H1 (cell line): Measurements from ENCODE around the gene TEX29. TPM values are rescaled to one million over a fixed set of nuclear protein-coding genes. Genes with fewer than 3 reads are reported as not detected.

ENCODE experiments used
- CTCF ChIA-PET: fragments of 300-600 bp; sonication (Branson Sonifier 250); formaldehyde crosslinking; loops from one replicate; lab custom pipeline; 2021; ENCODE audit not compliant: partially characterized antibody; lab: Charles Lee
- POLR2A ChIA-PET: fragments of 300-600 bp; sonication (Branson Sonifier 250); formaldehyde crosslinking; loops from one replicate; lab custom pipeline; 2021; ENCODE audit warnings: inconsistent platforms; ENCODE audit not compliant: partially characterized antibody; lab: Charles Lee
- DNase-seq, 2 experiments: peaks; one replicate each; pipeline versions ENCODE4 v3.0.0 to v3.0.0-alpha.2; 2010 to 2022; ENCODE audit warnings: low spot score in 2 of 2, low read depth in 1 of 2, mixed read lengths in 1 of 2
- FAIRE-seq: peaks from 2 replicates; lab custom pipeline; 2011; peaks lifted over from hg19 to GRCh38; lab: Jason Lieb, UNC
- H2AFZ ChIP-seq: 2 replicates; pipeline ENCODE4 v1.8.1; 2012; ENCODE audit warnings: low read length, inconsistent platforms
- H2AK5ac ChIP-seq: 2 replicates; pipeline ENCODE4 v1.6.1; 2013; ENCODE audit warnings: low read depth, low read length
- H2BK120ac ChIP-seq: replicated peaks from 2 replicates; pipeline ENCODE3; 2013; ENCODE audit warnings: low read depth, low read length, inconsistent platforms
- H2BK12ac ChIP-seq: 2 replicates; pipeline ENCODE4 v1.6.1; 2013; ENCODE audit warnings: low read depth, low read length
- H2BK15ac ChIP-seq: 2 replicates; pipeline ENCODE4 v1.6.1; 2013; ENCODE audit warnings: low read length
- H2BK20ac ChIP-seq: 2 replicates; pipeline ENCODE4 v1.6.1; 2013; ENCODE audit warnings: low read length
- H2BK5ac ChIP-seq: 2 replicates; pipeline ENCODE4 v1.6.1; 2013; ENCODE audit warnings: low read depth, low read length
- H3K14ac ChIP-seq: 2 replicates; pipeline ENCODE4 v1.6.1; 2013; ENCODE audit warnings: inconsistent platforms; ENCODE audit not compliant: insufficient read length
- H3K18ac ChIP-seq: 2 replicates; pipeline ENCODE4 v1.6.1; 2013; ENCODE audit warnings: low read length; ENCODE audit errors: extremely low read depth
- H3K23ac ChIP-seq: 2 replicates; pipeline ENCODE4 v1.6.1; 2013; ENCODE audit warnings: inconsistent platforms; ENCODE audit not compliant: insufficient read length
- H3K23me2 ChIP-seq: 2 replicates; pipeline ENCODE4 v1.6.1; 2013; ENCODE audit warnings: low read depth, low read length
- H3K27ac ChIP-seq: 2 replicates; pipeline ENCODE4 v1.6.1; 2011; ENCODE audit warnings: low read depth, low read length, inconsistent platforms
- H3K27me3 ChIP-seq, 4 experiments: replicated peaks in 1 of 4; 1 replicate in 1 of 4; 2 replicates in 3 of 4; pipeline versions ENCODE4 v1.6.1 to v1.8.1; 2011 to 2013; ENCODE audit warnings: low read length in 3 of 4, mild to moderate bottlenecking in 3 of 4, inconsistent platforms in 2 of 4, mixed read lengths in 2 of 4, moderate library complexity in 1 of 4; ENCODE audit not compliant: control insufficient read depth in 3 of 4, insufficient read depth in 3 of 4; ENCODE audit errors: extremely low read depth in 1 of 4
- H3K36me3 ChIP-seq, 4 experiments: 2 replicates each; pipeline versions ENCODE4 v1.6.1 to v1.8.1; 2011 to 2013; ENCODE audit warnings: mild to moderate bottlenecking in 4 of 4, low read length in 3 of 4, moderate library complexity in 2 of 4, control low read depth in 1 of 4, inconsistent platforms in 1 of 4; ENCODE audit not compliant: insufficient read depth in 4 of 4, control insufficient read depth in 2 of 4
- H3K4ac ChIP-seq: replicated peaks from 2 replicates; pipeline ENCODE3; 2013; ENCODE audit warnings: low read length, low read depth, mixed read lengths, inconsistent platforms; ENCODE audit not compliant: insufficient read length
- H3K4me1 ChIP-seq, 4 experiments: replicated peaks in 1 of 4; 1 replicate in 1 of 4; 2 replicates in 3 of 4; pipeline versions ENCODE4 v1.6.1 to v1.8.1; 2011 to 2013; ENCODE audit warnings: low read length in 3 of 4, inconsistent platforms in 2 of 4, mixed read lengths in 1 of 4; ENCODE audit not compliant: insufficient read depth in 4 of 4, control insufficient read depth in 3 of 4
- H3K4me2 ChIP-seq, 2 experiments: 2 replicates each; pipeline versions ENCODE4 v1.6.1 to v1.8.1; 2011 to 2013; ENCODE audit warnings: low read depth in 2 of 2, low read length in 2 of 2, control low read depth in 1 of 2, inconsistent platforms in 1 of 2, mild to moderate bottlenecking in 1 of 2; ENCODE audit not compliant: insufficient read depth in 1 of 2
- H3K4me3 ChIP-seq, 4 experiments: fragments of 200-600, 300-600 bp in 1 of 4; sonication (generic), shearing (Covaris generic), sonication (Bioruptor Twin) in 1 of 4; 2 replicates each; pipeline versions ENCODE4 v1.5.1 to v1.8.1; 2011 to 2016; ENCODE audit warnings: low read length in 4 of 4, low read depth in 3 of 4, control low read depth in 2 of 4, inconsistent platforms in 2 of 4, mild to moderate bottlenecking in 2 of 4, mixed read lengths in 1 of 4, moderate library complexity in 1 of 4; ENCODE audit not compliant: insufficient read depth in 2 of 4; ENCODE audit errors: extremely low read depth in 1 of 4
- H3K56ac ChIP-seq: replicated peaks from 2 replicates; pipeline ENCODE3; 2013; ENCODE audit warnings: low read depth, mild to moderate bottlenecking, mixed read lengths, low read length, inconsistent platforms; ENCODE audit not compliant: insufficient read length
- H3K79me1 ChIP-seq: 2 replicates; pipeline ENCODE4 v1.6.1; 2013; ENCODE audit warnings: low read depth, low read length, control low read depth
- H3K79me2 ChIP-seq, 2 experiments: 2 replicates each; pipeline versions ENCODE4 v1.6.1 to v1.8.1; 2012 to 2013; ENCODE audit warnings: low read length in 2 of 2, mild to moderate bottlenecking in 2 of 2, inconsistent platforms in 1 of 2; ENCODE audit not compliant: insufficient read depth in 2 of 2, control insufficient read depth in 1 of 2
- H3K9ac ChIP-seq, 4 experiments: replicated peaks in 1 of 4; 1 replicate in 1 of 4; 2 replicates in 3 of 4; pipeline versions ENCODE4 v1.6.1 to v1.8.1; 2011 to 2013; ENCODE audit warnings: low read depth in 3 of 4, low read length in 3 of 4, control low read depth in 2 of 4, mild to moderate bottlenecking in 2 of 4, moderate library complexity in 2 of 4, inconsistent platforms in 1 of 4; ENCODE audit errors: extremely low read depth in 1 of 4
- H3K9me3 ChIP-seq, 2 experiments: 2 replicates each; pipeline versions ENCODE4 v1.6.1 to v1.8.1; 2012 to 2013; ENCODE audit warnings: mild to moderate bottlenecking in 2 of 2, moderate library complexity in 2 of 2, control low read depth in 1 of 2, inconsistent platforms in 1 of 2, low read depth in 1 of 2, low read length in 1 of 2, mixed read lengths in 1 of 2; ENCODE audit not compliant: insufficient read depth in 2 of 2
- H4K20me1 ChIP-seq, 2 experiments: replicated peaks in 1 of 2; 2 replicates each; pipeline versions ENCODE3 to v1.8.1; 2011 to 2013; ENCODE audit warnings: inconsistent platforms in 2 of 2, low read length in 2 of 2, mild to moderate bottlenecking in 1 of 2; ENCODE audit not compliant: insufficient read depth in 2 of 2, control insufficient read depth in 1 of 2
- H4K5ac ChIP-seq: 2 replicates; pipeline ENCODE4 v1.6.1; 2013; ENCODE audit warnings: low read length, low read depth, mixed read lengths, inconsistent platforms; ENCODE audit not compliant: insufficient read length
- H4K8ac ChIP-seq: 2 replicates; pipeline ENCODE4 v1.8.0; 2013; ENCODE audit warnings: mild to moderate bottlenecking, moderate library complexity, low read length, inconsistent platforms; ENCODE audit not compliant: insufficient read depth; ENCODE audit errors: extremely low read depth
- H4K91ac ChIP-seq: replicated peaks from 2 replicates; pipeline ENCODE3; 2013; ENCODE audit warnings: low read length, mixed read lengths, inconsistent platforms; ENCODE audit not compliant: insufficient read length
- ASH2L ChIP-seq: fragments of 200-600, 300-600 bp; sonication (generic); IDR thresholded peaks from one replicate; pipeline ENCODE4 v1.7.1; 2017; ENCODE audit warnings: low read length
- CREB1 ChIP-seq: IDR thresholded peaks from 2 replicates; pipeline ENCODE4 v1.6.1; 2012; ENCODE audit warnings: inconsistent platforms
- EGR1 ChIP-seq: IDR thresholded peaks from 2 replicates; pipeline ENCODE4 v1.6.1; 2011; ENCODE audit warnings: low read depth, low read length, borderline replicate concordance
- EP300 ChIP-seq, 2 experiments: IDR thresholded peaks; 1 replicate in 1 of 2; 2 replicates in 1 of 2; pipeline ENCODE4 v1.6.1; 2011 to 2012; ENCODE audit warnings: low read depth in 2 of 2, low read length in 2 of 2, mild to moderate bottlenecking in 2 of 2, borderline replicate concordance in 1 of 2, inconsistent platforms in 1 of 2, moderate library complexity in 1 of 2
- FOSL1 ChIP-seq: IDR thresholded peaks from 2 replicates; pipeline ENCODE4 v1.6.1; 2011; ENCODE audit warnings: mild to moderate bottlenecking, low read depth, low read length, moderate library complexity; ENCODE audit not compliant: insufficient read depth
- POLR2A ChIP-seq, 2 experiments: IDR thresholded peaks; 1 replicate in 1 of 2; 2 replicates in 1 of 2; pipeline ENCODE4 v1.6.1; 2011; ENCODE audit warnings: low read depth in 2 of 2, low read length in 2 of 2, mild to moderate bottlenecking in 2 of 2; ENCODE audit errors: control extremely low read depth in 1 of 2
- POU5F1 ChIP-seq: IDR thresholded peaks from 2 replicates; pipeline ENCODE4 v1.6.1; 2011; ENCODE audit warnings: low read depth, mild to moderate bottlenecking, low read length, moderate library complexity
- SP2 ChIP-seq: IDR thresholded peaks from 2 replicates; pipeline ENCODE4 v1.6.1; 2012; ENCODE audit warnings: mild to moderate bottlenecking, low read length, inconsistent platforms
- TBP ChIP-seq: IDR thresholded peaks from 2 replicates; pipeline ENCODE4 v1.6.1; 2011; ENCODE audit warnings: low read depth, low read length, improper control_type of control experiment
- TCF12 ChIP-seq: IDR thresholded peaks from 2 replicates; pipeline ENCODE4 v1.6.1; 2011; ENCODE audit warnings: low read depth, mild to moderate bottlenecking, low read length
- WGBS, 2 experiments: shearing (Covaris generic) in 1 of 2; methylation state at CpG; one replicate each; pipeline versions ENCODE4 v1.1.6 to v1.1.7; 2013 to 2015; ENCODE audit warnings: low lambda C conversion rate in 2 of 2, mixed read lengths in 2 of 2, inconsistent platforms in 1 of 2, low coverage in 1 of 2, missing lambda C conversion rate in 1 of 2; ENCODE audit not compliant: insufficient replicate concordance in 2 of 2, insufficient coverage in 1 of 2, insufficient read length in 1 of 2; ENCODE audit errors: extremely low coverage in 1 of 2, missing lambda C conversion rate in 1 of 2; 5-methylcytosine and 5-hydroxymethylcytosine counted together
- polyA plus RNA-seq, 7 experiments: library from polyadenylated mRNA; depleted of rRNA in 3 of 7; stranded (reverse) in 5 of 7; unstranded in 2 of 7; fragments of >200 nt in 5 of 7; fragments of 200-250 nt in 2 of 7; gene quantifications; 1 replicate in 5 of 7; 2 replicates in 1 of 7; 4 replicates in 1 of 7; pipeline versions ENCODE4 v1.2.1 to v1.2.3, GENCODE V29; 2011 to 2013; ENCODE audit warnings: missing spikeins in 2 of 7, mixed read lengths in 2 of 7
- total RNA-seq: library from RNA; stranded (reverse); fragmentation: NEBNext Ultra II Directional; extraction: Animal tissue kit (Norgen Biotek cat#: 25700); gene quantifications from 2 replicates; pipeline ENCODE4 v1.2.1, GENCODE V29; 2021

Gene TEX29
- total and polyA plus RNA-seq, 2 of the 8 experiments (the other 6 are each of a cell fraction or from before 2014, with no cell fraction given): 0.08 TPM; not detected in 1

GRCh38 chr13:111322916-111323331 is 2.5 kb downstream of the TEX29 start:
- no peak overlapping the region for H2BK15ac ChIP-seq
- no peak overlapping the region for H4K8ac ChIP-seq
- no peaks in the 10 kb centered on the region; a peak in 2 of 7 replicates for H3K4me1 ChIP-seq
- H2AFZ ChIP-seq: no peak overlapping the region
- H3K79me2 ChIP-seq: no peaks in the 10 kb centered on the region
- no peak overlapping the region for H4K5ac ChIP-seq
- no peaks in the 10 kb centered on the region for H3K79me1 ChIP-seq
- H3K23ac ChIP-seq: no peak overlapping the region
- no peaks in the 10 kb centered on the region for H3K23me2 ChIP-seq
- H3K27ac ChIP-seq: no peak overlapping the region
- H4K20me1 ChIP-seq: no peaks in the 10 kb centered on the region
- no peaks in the 10 kb centered on the region for H3K9me3 ChIP-seq
- H3K9ac ChIP-seq: no peak overlapping the region
- no peak overlapping the region for H4K91ac ChIP-seq
- H3K4ac ChIP-seq: no peak overlapping the region
- FAIRE-seq (no peak), DNase-seq (no peak)
- no peak overlapping the region for H2AK5ac ChIP-seq
- no peaks in the 10 kb centered on the region for H3K27me3 ChIP-seq
- WGBS, 2 experiments: 100% methylated on average over 7 of the region's 7 CpGs; no CpG with 5 or more reads in 1 of the 2 experiments
- CTCF ChIA-PET: no interaction called here
- no peak overlapping the region for H3K4me3 ChIP-seq
- no peak overlapping the region for H2BK12ac ChIP-seq
- POLR2A ChIA-PET: no interaction called here
- no peak overlapping the region for H2BK5ac ChIP-seq
- H3K4me2 ChIP-seq: no peak overlapping the region
- no peak overlapping the region for H3K56ac ChIP-seq
- no peaks in the 10 kb centered on the region for H3K36me3 ChIP-seq
- H2BK20ac ChIP-seq: no peak overlapping the region
- no peak overlapping the region for H3K14ac ChIP-seq
- H3K18ac ChIP-seq: no peak overlapping the region
- no peak for TF ChIP-seq ASH2L
- TF ChIP-seq FOSL1: no peak
- no peak for TF ChIP-seq EGR1
- no peak for TF ChIP-seq EP300 (IDR thresholded peaks at IDR 0.05; ENCODE audit: borderline replicate concordance in 1 of 2, low read depth in 2 of 2, low read length in 2 of 2)
- TF ChIP-seq TBP: no peak
- TF ChIP-seq CREB1: no peak
- TF ChIP-seq TCF12: no peak
- no peak for TF ChIP-seq POU5F1
- TF ChIP-seq POLR2A (IDR thresholded peaks at IDR 0.05; ENCODE audit: control extremely low read depth in 1 of 2, low read depth in 2 of 2, low read length in 2 of 2): no peak
- no peak for TF ChIP-seq SP2
- H2BK120ac ChIP-seq: no peak overlapping the region
